IMR-90 (cell line): Measurements from ENCODE around the gene NEUROG3. TPM values are rescaled to one million over a fixed set of nuclear protein-coding genes. Genes with fewer than 3 reads are reported as not detected.

ENCODE experiments used
- ATAC-seq: fragments of 200-7000 bp; cut with Tn5 transposase; 2 replicates; pipeline ENCODE4 v1.9.1; 2020; ENCODE audit warnings: low read depth, mild to moderate bottlenecking, moderate library complexity
- BruUV-seq: library from RNA; stranded (reverse); fragments of 400-500 nt; replicated peaks from 2 replicates; lab custom pipeline; 2021; lab: Mats Ljungman, UMichigan
- CTCF ChIA-PET: fragments of 300-600 bp; formaldehyde crosslinking; extraction: SDS; loops from one replicate; lab custom pipeline; 2021; ENCODE audit warnings: antibody characterized with exemption; lab: Yijun Ruan, JAX
- POLR2A ChIA-PET: fragments of 300-600 bp; sonication (Branson Sonifier 250); formaldehyde crosslinking; loops from one replicate; lab custom pipeline; 2022; ENCODE audit warnings: antibody characterized with exemption; ENCODE audit not compliant: unreplicated experiment; lab: Charles Lee
- DNase-seq: peaks from one replicate; pipeline ENCODE4 v3.0.0; 2013
- H2AFZ ChIP-seq: replicated peaks from 2 replicates; pipeline ENCODE3; 2013; ENCODE audit warnings: low read length, mild to moderate bottlenecking; ENCODE audit not compliant: poor library complexity
- H2AK5ac ChIP-seq: 2 replicates; pipeline ENCODE4 v1.6.1; 2013; ENCODE audit warnings: low read depth, low read length, inconsistent platforms
- H2AK9ac ChIP-seq: replicated peaks from 2 replicates; pipeline ENCODE3; 2013; ENCODE audit warnings: mild to moderate bottlenecking, low read depth, low read length, moderate library complexity; ENCODE audit not compliant: poor library complexity
- H2BK120ac ChIP-seq: 2 replicates; pipeline ENCODE4 v1.6.1; 2013; ENCODE audit warnings: low read depth, low read length, inconsistent platforms
- H2BK15ac ChIP-seq: 3 replicates; pipeline ENCODE4 v1.6.1; 2013; ENCODE audit warnings: low read depth, low read length, inconsistent platforms
- H2BK20ac ChIP-seq: 2 replicates; pipeline ENCODE4 v1.6.1; 2013; ENCODE audit warnings: low read depth, mild to moderate bottlenecking, inconsistent platforms, low read length, moderate library complexity
- H2BK5ac ChIP-seq: 2 replicates; pipeline ENCODE4 v1.6.1; 2013; ENCODE audit warnings: mild to moderate bottlenecking, low read depth, low read length, inconsistent platforms; ENCODE audit not compliant: poor library complexity, severe bottlenecking
- H3K14ac ChIP-seq: replicated peaks from 2 replicates; pipeline ENCODE4 v1.6.1; 2013; ENCODE audit warnings: low read depth, low read length, inconsistent platforms
- H3K18ac ChIP-seq: 2 replicates; pipeline ENCODE4 v1.6.1; 2013; ENCODE audit warnings: low read depth, low read length, control low read depth
- H3K23ac ChIP-seq: 2 replicates; pipeline ENCODE4 v1.6.1; 2013; ENCODE audit warnings: low read depth, low read length, inconsistent platforms
- H3K27ac ChIP-seq: 2 replicates; pipeline ENCODE4 v1.5.1; 2013; ENCODE audit warnings: mild to moderate bottlenecking, control low read depth, low read length; ENCODE audit not compliant: insufficient read depth
- H3K27me3 ChIP-seq: 2 replicates; pipeline ENCODE4 v1.6.1; 2013; ENCODE audit warnings: low read length; ENCODE audit not compliant: control insufficient read depth, insufficient read depth
- H3K36me3 ChIP-seq: 2 replicates; pipeline ENCODE4 v1.6.1; 2013; ENCODE audit warnings: low read length, mixed read lengths; ENCODE audit not compliant: control insufficient read depth, insufficient read depth
- H3K4ac ChIP-seq: 2 replicates; pipeline ENCODE4 v1.6.1; 2013; ENCODE audit warnings: low read depth, low read length, inconsistent platforms
- H3K4me1 ChIP-seq: 2 replicates; pipeline ENCODE4 v1.6.1; 2013; ENCODE audit warnings: low read length, mixed read lengths; ENCODE audit not compliant: control insufficient read depth, insufficient read depth
- H3K4me2 ChIP-seq: 2 replicates; pipeline ENCODE4 v1.6.1; 2013; ENCODE audit warnings: low read depth, mild to moderate bottlenecking, control low read depth, low read length, moderate library complexity
- H3K4me3 ChIP-seq: 2 replicates; pipeline ENCODE4 v1.5.1; 2013; ENCODE audit warnings: low read depth, mild to moderate bottlenecking, control low read depth, low read length, moderate library complexity; ENCODE audit not compliant: insufficient read depth
- H3K56ac ChIP-seq: 2 replicates; pipeline ENCODE4 v1.6.1; 2013; ENCODE audit warnings: low read length, inconsistent platforms; ENCODE audit not compliant: insufficient read depth; ENCODE audit errors: extremely low read depth
- H3K79me1 ChIP-seq, 2 experiments: 2 replicates each; pipeline ENCODE4 v1.6.1; 2013; ENCODE audit warnings: low read length in 2 of 2, inconsistent platforms in 1 of 2, low read depth in 1 of 2
- H3K9ac ChIP-seq: 2 replicates; pipeline ENCODE4 v1.6.1; 2013; ENCODE audit warnings: low read depth, low read length, control low read depth
- H3K9me1 ChIP-seq: 2 replicates; pipeline ENCODE4 v1.6.1; 2013; ENCODE audit warnings: low read length, inconsistent platforms; ENCODE audit not compliant: insufficient read depth
- H3K9me3 ChIP-seq: 2 replicates; pipeline ENCODE4 v1.6.1; 2013; ENCODE audit warnings: low read length; ENCODE audit not compliant: control insufficient read depth, insufficient read depth
- H4K20me1 ChIP-seq: 2 replicates; pipeline ENCODE4 v1.6.1; 2013; ENCODE audit warnings: low read length, inconsistent platforms; ENCODE audit not compliant: insufficient read depth
- H4K5ac ChIP-seq: 2 replicates; pipeline ENCODE4 v1.6.1; 2013; ENCODE audit warnings: mild to moderate bottlenecking, low read depth, low read length, control low read depth
- H4K8ac ChIP-seq, 2 experiments: 2 replicates each; pipeline ENCODE4 v1.6.1; 2013; ENCODE audit warnings: low read depth in 2 of 2, low read length in 2 of 2, control low read depth in 1 of 2, inconsistent platforms in 1 of 2
- H4K91ac ChIP-seq: 2 replicates; pipeline ENCODE4 v1.6.1; 2013; ENCODE audit warnings: low read depth, low read length, inconsistent platforms; ENCODE audit not compliant: insufficient read depth
- WGBS, 2 experiments: methylation state at CpG; one replicate each; pipeline versions ENCODE4 v1.1.5 to v1.1.7; 2013; ENCODE audit warnings: missing lambda C conversion rate in 2 of 2; ENCODE audit not compliant: insufficient read length in 1 of 2; ENCODE audit errors: extremely low coverage in 2 of 2; 5-methylcytosine and 5-hydroxymethylcytosine counted together
- dilution Hi-C: fragments of 300-500 bp; cut with HindIII; formaldehyde crosslinking; loops from one replicate; pipeline ENCODE4 v1.14.3; 2018; ENCODE audit warnings: low sequenced_read_pairs; ENCODE audit not compliant: unreplicated experiment
- in situ Hi-C: fragments of 300-500 bp; cut with MboI; formaldehyde crosslinking; loops from 3 replicates; pipeline ENCODE4 v1.14.3; 2019; ENCODE audit warnings: low sequenced_read_pairs, inconsistent platforms, mixed read lengths
- intact Hi-C: fragments of 100-400 bp; cut with micrococcal nuclease; formaldehyde crosslinking; loops from 2 replicates; pipeline ENCODE4 v1.10.0; 2022
- polyA plus RNA-seq, 3 experiments: library from polyadenylated mRNA; depleted of rRNA; stranded (reverse); fragments of >200 nt; gene quantifications; 2 replicates each; pipeline ENCODE4 v1.2.3, GENCODE V29; 2012; ENCODE audit warnings: low replicate concordance in 1 of 3
- total RNA-seq: library from RNA; depleted of rRNA; stranded (reverse); fragments of >200 nt; gene quantifications from 2 replicates; pipeline ENCODE4 v1.2.3, GENCODE V29; 2012
- TF ChIP-seq, protein P1 (sequence below): fragments of 150-350 bp; IDR thresholded peaks from 2 replicates; pipeline ENCODE4 v1.6.1; 2017; ENCODE audit warnings: mild to moderate bottlenecking, antibody characterized with exemption, low read length, low read depth

Gene NEUROG3
- total and polyA plus RNA-seq, 2 of the 4 experiments (the other 2 are of a cell fraction) = not detected

DNA sequence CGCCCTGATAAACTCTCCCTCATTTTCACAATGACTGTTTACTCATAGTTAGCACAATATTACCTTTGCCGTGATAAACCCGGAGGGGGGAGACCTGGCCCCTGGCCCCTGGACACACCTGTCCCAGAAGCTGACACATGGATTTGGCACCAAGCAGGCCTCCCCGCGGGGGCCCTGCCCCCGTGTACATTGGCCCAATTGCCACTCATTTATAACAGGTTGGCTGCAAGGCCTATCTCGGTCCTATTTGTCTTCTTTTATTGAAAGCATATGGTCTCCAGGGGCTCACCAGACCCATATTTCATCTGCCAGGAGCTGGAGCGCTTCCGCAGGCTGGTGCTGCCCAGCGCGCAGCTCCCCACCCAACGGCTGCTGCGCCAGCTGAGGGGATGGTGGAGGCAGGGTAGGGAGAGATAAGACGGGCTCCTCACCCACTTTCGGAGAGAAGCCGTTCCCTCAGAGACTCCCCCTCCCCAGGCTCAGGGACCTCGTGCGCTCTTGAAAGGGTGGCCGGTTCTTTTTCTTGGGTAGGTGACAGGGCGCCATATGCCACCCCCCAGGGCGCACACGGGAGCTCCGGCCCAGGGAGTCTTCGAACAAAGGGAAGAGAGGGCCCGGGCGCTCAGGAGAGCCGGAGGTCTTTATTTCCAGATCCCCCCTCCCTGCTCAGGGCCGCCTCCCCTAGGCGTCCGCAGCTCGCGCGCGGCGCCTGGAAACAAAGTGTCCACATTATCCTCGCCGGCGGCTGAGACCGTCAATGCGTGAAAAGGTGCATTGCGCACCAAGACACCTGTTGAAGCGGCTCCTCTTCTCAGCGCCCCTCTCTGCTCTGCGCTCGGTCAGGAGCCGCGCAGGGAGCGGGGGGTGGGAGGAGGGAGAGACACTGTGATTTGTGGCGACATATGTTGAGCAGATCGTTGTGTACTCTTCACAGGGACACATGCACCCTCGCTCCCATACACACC, 4.3 kb upstream of the NEUROG3 start:
- ATAC-seq (no peak), DNase-seq (no peak)
- dilution Hi-C loops = no loop called here
- no peak overlapping the region for H3K56ac ChIP-seq
- TF ChIP-seq, protein P1, sequence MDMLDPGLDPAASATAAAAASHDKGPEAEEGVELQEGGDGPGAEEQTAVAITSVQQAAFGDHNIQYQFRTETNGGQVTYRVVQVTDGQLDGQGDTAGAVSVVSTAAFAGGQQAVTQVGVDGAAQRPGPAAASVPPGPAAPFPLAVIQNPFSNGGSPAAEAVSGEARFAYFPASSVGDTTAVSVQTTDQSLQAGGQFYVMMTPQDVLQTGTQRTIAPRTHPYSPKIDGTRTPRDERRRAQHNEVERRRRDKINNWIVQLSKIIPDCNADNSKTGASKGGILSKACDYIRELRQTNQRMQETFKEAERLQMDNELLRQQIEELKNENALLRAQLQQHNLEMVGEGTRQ = no peak
- no peak overlapping the region for H2AK9ac ChIP-seq
- H3K4me1 ChIP-seq = no peaks in the 10 kb centered on the region
- no peak overlapping the region for H3K14ac ChIP-seq
- H3K4me3 ChIP-seq = no peak overlapping the region
- no peak overlapping the region for H3K27ac ChIP-seq
- WGBS, 2 experiments = 0% methylated on average over 4 of the region's 51 CpGs; no CpG with 5 or more reads in 1 of the 2 experiments
- POLR2A ChIA-PET = no interaction called here
- no peaks in the 10 kb centered on the region for H3K79me1 ChIP-seq
- no peaks in the 10 kb centered on the region; the same call in 1 of the 2 replicates for H4K20me1 ChIP-seq
- H2AK5ac ChIP-seq = no peak overlapping the region
- no peak overlapping the region for H2BK120ac ChIP-seq
- no peak overlapping the region for H3K18ac ChIP-seq
- intact Hi-C loops = no loop called here
- in situ Hi-C loops = no loop called here
- no peak overlapping the region for H3K9ac ChIP-seq
- no peaks in the 10 kb centered on the region for H3K36me3 ChIP-seq
- H3K9me3 ChIP-seq = no peaks in the 10 kb centered on the region
- no peak overlapping the region for H2BK15ac ChIP-seq
- H2BK20ac ChIP-seq = no peak overlapping the region
- H3K4ac ChIP-seq = no peak overlapping the region
- no peak overlapping the region for H4K5ac ChIP-seq
- no TSS peak for BruUV-seq
- H4K8ac ChIP-seq = no peak overlapping the region
- peaks cover 70% of the 10 kb centered on the region for H3K27me3 ChIP-seq
- no peak overlapping the region for H3K23ac ChIP-seq
- no peak overlapping the region for H4K91ac ChIP-seq
- H2AFZ ChIP-seq = no peak overlapping the region
- CTCF ChIA-PET = no interaction called here
- H3K9me1 ChIP-seq = no peaks in the 10 kb centered on the region
- no peak overlapping the region for H2BK5ac ChIP-seq
- no peak overlapping the region for H3K4me2 ChIP-seq
